HL-60 (cell line): Measurements from ENCODE around the gene PLCB1.

Source experiments
- GABPA ChIP-seq: IDR thresholded peaks from 2 replicates; pipeline ENCODE4 v1.6.1; 2012; ENCODE audit warnings: low read depth
- POLR2AphosphoS5 ChIP-seq: IDR thresholded peaks from 2 replicates; pipeline ENCODE4 v1.6.1; 2012; ENCODE audit warnings: low read depth
- REST ChIP-seq: IDR thresholded peaks from 2 replicates; pipeline ENCODE4 v1.6.1; 2012; ENCODE audit warnings: low read depth; ENCODE audit not compliant: insufficient replicate concordance
- SPI1 ChIP-seq: IDR thresholded peaks from 2 replicates; pipeline ENCODE4 v1.6.1; 2012; ENCODE audit warnings: low read depth, mild to moderate bottlenecking, borderline replicate concordance
- TF ChIP-seq, protein P1 (sequence below): IDR thresholded peaks from one replicate; pipeline ENCODE4 v1.5.1; 2011; ENCODE audit warnings: low read length, control low read depth, inconsistent platforms; ENCODE audit not compliant: insufficient read depth

GRCh38 chr20:8145246-8146168 is 13.4 kb downstream of the PLCB1 start:
- TF ChIP-seq, protein P1, sequence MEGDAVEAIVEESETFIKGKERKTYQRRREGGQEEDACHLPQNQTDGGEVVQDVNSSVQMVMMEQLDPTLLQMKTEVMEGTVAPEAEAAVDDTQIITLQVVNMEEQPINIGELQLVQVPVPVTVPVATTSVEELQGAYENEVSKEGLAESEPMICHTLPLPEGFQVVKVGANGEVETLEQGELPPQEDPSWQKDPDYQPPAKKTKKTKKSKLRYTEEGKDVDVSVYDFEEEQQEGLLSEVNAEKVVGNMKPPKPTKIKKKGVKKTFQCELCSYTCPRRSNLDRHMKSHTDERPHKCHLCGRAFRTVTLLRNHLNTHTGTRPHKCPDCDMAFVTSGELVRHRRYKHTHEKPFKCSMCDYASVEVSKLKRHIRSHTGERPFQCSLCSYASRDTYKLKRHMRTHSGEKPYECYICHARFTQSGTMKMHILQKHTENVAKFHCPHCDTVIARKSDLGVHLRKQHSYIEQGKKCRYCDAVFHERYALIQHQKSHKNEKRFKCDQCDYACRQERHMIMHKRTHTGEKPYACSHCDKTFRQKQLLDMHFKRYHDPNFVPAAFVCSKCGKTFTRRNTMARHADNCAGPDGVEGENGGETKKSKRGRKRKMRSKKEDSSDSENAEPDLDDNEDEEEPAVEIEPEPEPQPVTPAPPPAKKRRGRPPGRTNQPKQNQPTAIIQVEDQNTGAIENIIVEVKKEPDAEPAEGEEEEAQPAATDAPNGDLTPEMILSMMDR, result no peak
- TF ChIP-seq REST, result no peak
- TF ChIP-seq POLR2AphosphoS5, result no peak
- TF ChIP-seq GABPA, result no peak
- TF ChIP-seq SPI1, result no peak
